HG03342 (cell line): ENCODE measurements around the gene KCNIP4.

Experiments
- ATAC-seq: cut with Tn5 transposase; IDR thresholded peaks from one replicate; pipeline ENCODE4 v1.9.1; 2021; ENCODE audit warnings: mild to moderate bottlenecking, moderate library complexity; ENCODE audit not compliant: unreplicated experiment

Gene KCNIP4

DNA sequence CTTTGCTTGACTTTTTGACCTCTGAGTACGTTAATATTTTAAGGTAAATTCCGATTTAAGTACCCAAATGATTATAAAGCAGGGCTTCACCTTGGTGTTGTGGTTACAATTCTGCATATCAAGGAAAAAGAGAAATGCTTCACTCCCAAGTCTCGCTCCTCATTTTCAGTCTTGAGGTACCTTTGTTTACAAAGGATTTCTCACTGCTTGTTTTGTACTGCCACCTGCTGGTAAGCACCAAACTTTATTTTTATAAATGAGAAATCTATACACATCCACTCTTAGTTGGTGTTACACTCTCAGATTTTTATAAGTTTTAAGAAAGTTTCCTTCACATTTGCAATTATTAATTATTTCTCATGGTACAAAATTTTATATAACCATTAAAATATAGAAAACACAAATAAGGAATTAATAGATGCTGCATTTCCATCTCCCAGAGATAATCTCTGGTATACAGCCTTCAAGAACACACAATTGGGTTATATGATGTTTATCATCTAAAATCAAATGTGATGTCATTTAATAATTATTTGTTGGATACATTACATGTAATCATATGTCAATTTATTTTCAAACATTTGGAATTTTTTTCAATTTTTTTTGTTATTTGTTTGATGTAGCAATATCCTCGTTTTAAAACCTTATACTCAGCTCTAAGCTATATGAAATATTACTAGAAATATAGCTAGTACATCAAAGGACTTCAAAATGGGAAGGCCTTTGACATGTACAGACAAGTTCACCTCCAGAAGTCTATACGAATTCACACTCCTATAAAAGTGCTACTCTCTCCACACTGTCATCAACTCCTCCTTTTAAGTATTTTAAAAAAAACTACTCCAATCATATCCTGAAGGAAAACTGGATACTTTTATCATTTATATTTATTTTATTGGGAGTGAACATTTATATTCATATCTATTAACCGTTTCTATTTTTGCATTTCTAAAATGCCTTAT, 179.9 kb downstream of the KCNIP4 start:
- ATAC-seq: peak; percentile 58

DNA sequence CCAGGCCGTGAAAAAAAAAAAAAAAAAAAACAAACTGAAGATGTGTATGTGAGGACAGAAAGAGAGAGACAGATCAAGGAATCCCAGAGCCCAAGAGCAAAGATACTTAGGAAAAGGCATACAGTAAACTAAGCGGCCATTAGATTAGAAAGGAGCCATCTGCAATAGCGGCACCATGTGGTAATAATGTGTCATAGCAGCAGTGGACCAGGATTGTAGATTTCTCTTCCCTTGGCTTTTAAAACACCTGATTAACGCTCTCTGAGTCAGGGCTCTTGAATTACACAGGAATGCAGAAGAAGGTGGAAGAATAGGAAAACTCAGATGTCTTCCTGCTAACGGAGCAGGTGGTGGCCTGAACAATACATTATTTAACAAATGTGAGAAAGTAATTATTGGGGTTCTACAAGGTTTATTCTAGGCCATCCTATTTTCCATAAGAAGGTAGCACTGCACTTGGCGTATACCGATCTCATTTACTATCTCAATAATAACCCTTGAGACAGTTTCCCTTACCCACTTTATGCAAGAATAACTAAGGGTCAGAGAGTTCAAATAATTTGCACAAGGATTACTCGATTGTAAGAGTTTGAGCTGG, 182.7 kb downstream of the KCNIP4 start:
- peak; percentile 83 for ATAC-seq

DNA sequence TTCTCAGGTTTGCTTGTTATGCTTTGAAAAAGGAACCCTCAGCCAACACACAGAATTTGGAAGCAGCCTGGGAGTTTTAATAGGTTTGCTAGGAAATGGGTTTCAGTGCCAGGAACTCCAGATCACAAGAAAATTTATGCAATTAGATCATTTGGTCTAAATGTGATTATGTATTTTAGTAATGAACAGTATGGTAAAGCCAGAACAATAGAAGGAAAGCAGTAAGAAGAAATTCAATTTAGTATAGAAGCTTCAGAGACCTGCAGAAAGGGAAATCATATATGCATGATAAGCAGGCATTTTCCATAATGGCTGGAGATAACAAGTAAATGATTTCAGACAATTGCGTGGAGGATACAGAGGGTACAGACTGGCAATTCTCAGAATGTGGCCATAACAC, 184.7 kb downstream of the KCNIP4 start:
- no peak for ATAC-seq

DNA sequence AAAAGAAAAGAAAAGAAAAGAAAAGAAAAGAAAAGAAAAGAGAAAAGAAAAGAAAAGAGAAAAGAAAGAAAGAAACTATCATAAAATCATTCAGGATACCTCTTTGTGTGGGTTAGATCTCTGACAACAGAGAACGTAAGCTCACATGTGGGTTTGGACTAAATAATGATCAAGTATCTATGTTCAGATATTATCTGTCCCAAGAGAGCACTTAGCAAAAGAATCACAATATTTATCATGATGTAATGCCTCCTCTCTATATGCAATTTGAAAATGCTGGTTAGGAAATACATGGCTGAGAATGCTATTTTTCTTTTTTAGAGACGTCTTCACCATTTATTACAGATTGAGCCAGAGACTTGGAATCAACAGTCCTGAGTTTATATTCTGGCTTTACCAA, 191.3 kb downstream of the KCNIP4 start:
- no peak for ATAC-seq

DNA sequence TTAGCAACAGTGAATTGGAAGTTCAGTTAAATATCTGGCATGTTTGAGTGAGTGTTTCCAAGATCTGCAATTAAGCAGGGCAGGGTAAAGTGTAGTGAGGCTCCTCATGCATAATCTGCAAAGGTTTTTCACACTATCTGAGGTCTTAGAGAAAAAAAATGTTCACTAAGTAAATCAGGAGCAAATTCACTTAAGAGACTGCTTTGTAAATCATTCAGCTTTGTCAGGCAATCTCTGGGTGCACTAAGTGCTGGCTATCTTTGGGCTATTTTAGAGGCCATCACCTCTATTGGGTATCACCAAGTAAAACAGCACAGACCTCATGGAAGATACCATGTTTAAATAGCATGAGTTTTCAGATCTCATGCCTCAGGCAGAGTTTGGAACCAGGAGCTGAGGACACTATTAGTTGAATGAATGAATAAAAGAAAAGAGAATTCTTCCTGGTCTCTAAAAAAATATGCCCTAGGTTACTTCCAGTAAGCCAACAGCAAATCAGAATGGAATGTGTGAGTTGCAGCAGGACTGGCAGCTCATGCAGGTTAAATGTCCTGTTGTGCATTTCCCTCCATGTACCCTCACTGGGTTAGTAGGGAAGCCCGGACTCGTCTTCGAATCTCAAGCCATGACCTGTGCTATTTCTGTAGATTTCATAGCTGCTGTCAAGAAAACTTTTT, 195.3 kb downstream of the KCNIP4 start:
- no peak for ATAC-seq

DNA sequence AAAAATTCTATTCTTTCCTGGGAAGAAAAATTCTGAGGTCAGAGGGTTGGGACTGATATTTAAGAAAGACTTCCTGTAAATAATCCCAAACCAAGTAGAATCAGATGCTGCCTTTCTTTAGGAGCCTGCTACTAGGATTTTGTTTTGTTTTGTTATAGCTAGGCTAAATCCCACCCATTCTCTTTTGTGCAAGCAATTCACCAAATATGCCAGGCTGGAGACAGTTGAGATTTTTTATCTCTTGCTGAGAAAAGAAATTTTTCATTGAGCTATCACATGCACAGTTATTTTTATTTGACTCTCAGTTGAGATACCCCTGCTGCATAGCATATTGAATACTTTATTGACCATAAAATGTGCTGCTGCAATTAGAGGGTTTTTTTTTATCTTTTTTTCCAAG, 196.0 kb downstream of the KCNIP4 start:
- ATAC-seq: no peak

DNA sequence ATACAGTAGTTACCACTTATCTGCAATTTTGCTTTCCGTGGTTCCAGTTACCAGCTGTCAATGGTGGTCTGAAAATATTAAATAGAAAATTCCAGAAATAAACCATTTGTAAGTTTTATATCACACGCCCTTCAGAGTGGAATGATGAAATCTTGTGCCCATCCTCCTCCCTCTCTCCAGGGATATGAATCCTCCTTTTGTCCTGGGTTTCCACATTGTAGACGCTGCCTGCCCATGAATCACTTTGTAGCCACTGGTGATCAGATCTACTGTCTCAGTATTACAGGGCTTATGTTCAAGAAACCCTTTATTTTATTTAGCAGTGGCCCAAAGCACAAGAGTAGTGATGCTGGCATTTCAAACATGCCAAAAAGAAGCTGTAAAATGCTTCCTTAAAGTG, 198.6 kb downstream of the KCNIP4 start:
- no peak for ATAC-seq

DNA sequence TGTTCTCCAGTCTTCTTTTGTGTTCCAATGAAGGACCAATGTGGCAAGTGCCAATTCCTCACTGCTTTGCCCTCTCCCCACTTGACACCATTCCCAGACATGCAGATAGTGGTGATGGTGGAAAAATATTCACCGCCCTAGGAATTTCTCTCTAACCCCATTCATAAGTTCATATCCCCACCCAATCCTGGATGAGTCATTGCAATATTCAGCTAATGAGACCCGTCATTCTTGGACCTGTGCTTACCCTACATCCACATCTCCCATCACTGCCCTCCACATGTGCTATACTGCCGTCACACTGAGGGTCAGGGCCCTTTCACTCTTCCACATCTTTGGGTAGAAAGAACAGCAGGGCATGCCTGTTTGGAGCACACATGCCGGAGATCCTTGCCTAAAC, 199.2 kb downstream of the KCNIP4 start:
- ATAC-seq: no peak

DNA sequence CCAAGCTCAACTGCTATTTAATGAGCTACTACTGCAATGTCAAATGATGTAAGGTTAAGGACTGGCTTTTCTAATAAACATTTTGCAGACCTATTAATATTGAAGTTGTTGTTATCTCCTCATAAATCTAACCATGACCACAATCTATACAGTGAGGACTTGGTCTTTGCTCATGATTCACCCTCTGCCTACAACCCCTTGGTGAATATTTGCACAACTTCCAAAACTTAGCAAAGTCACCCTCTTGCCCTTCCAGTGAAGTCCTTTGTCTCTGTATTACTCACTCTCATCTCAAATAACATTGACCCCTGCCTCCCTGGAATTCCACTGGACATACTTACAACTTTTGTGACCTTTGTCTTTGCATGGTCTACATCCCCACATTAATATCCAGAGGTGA, 204.5 kb downstream of the KCNIP4 start:
- no peak for ATAC-seq

DNA sequence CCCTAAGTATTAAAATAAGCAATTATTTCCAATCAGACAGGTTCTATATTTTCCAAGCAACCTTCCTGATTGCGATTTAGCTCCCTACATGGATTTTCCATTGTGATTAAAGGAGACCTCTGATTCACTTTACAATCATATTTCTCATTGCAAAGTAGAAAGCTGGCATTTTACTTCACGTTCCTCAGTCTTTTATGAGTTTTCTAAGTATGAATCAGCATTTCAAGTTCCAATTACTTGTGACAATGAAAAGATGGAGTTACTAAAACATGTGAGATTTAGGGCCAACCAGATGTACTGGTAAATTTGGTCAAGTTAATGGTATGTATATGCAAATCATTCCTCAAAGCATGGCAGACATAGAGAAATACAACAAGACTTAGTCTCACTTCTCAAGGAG, 206.2 kb downstream of the KCNIP4 start:
- no peak for ATAC-seq

DNA sequence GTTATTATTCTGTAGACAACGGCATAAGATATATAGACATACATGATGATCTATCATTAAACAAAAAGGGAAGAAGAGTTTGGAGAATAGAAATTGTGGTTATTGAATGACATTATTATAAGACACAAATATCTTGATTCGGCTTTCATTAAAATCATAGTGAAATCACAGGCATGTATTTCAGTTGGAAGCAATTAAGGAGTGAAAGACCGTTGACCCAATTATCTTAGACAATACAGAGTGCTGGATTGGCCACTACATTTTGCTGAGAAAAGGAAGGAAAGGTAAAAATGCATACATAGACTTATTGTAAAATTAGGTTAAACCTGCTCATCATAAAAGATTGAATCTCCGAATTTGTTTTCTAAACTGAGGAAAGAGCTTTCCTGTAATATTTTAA, 209.8 kb downstream of the KCNIP4 start:
- ATAC-seq: no peak

DNA sequence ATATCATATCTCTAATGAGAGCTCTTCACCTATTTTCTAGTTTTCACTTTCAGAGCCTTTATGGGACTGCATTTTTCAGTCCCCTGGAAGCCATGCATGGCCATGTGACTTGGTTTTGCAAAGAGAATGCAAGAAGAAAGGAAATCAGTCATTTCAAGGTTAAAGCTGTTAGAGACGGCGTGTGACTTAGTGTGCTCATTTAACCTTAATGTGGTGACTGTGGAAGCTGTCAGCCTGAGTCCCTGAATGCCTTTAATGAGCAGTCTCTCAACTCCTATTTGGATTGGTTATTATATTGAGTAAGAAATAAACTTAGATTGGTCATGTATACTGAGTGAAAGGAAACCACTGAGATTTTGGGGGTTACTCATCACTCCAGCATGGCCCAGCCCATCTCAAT, 212.7 kb downstream of the KCNIP4 start:
- ATAC-seq: no peak

DNA sequence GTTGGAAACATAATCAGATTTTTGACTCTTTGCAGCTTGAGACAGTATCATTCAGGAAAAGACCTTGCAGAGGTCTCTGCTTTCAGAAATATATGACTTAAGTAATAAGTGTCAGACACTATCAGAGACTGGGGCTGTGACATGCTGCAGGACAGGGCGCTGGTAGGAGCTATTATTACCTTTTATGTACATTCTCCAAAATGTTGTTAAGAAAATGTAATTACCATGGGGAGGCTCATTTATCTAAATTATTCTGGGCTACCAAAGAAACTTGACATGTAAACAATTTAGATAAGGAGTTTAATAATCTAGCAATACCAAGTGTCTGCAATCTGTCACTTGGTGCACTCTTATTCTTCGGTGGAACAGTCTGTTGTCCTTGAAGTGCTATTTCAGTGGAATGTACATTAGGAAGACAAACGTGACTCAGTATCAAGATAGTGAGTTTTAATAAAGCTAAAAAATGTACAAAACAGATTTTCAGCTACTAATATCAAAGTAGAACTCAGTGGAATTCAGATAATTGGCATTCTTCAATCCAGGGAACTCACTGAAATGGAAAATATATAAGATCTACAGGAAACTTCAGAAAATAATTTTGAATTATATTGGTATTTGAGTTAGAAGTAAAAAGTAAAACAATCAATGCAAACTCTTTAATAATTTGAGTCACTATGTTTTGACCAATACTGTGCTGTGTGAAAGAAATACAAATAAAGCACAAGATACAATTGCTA, 214.5 kb downstream of the KCNIP4 start:
- no peak for ATAC-seq

DNA sequence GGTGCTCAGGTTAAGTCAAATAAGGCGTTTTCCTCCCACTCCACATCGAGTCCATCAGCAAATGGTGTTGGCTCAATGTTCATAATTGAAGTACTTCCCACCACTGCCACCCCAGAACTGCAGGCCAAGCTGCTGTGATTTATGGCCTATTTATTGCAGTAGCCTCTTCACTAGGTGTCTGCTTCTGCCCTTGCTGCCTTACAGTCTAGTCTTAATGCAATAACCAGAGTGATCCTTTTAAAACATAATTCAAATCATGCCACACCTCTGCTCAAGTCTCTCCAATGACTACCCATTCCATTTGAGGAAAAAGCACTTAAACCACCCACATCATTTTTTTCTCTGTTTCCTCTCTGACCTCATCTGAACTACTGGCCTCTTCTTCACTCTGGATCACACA, 220.3 kb downstream of the KCNIP4 start:
- no peak for ATAC-seq

DNA sequence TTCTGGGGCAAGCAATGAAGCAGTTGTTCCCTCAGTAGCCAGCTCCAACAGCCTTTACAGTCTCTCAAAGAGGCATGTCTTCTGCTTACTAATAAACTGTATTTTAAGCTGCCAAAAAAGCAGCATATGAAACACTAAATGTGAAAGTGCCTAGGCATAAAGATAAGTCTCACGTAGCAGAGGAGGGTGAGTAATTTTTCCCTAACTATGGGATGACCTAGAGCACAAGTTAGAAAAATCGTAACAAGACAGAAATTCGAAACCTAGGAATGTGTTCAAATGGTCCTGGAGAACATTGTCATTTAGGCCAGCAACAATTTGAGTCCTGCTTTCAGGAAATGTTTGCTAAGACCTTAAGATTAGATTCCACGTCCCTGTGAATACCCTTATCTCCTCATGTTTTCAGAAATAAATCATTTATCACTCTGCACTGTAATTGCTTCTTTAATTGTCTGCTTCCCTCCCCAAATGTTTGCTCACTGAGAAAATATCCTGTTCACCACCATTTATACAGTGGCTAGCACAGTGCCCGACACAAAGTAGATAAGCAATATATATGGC, 222.2 kb downstream of the KCNIP4 start:
- no peak for ATAC-seq

DNA sequence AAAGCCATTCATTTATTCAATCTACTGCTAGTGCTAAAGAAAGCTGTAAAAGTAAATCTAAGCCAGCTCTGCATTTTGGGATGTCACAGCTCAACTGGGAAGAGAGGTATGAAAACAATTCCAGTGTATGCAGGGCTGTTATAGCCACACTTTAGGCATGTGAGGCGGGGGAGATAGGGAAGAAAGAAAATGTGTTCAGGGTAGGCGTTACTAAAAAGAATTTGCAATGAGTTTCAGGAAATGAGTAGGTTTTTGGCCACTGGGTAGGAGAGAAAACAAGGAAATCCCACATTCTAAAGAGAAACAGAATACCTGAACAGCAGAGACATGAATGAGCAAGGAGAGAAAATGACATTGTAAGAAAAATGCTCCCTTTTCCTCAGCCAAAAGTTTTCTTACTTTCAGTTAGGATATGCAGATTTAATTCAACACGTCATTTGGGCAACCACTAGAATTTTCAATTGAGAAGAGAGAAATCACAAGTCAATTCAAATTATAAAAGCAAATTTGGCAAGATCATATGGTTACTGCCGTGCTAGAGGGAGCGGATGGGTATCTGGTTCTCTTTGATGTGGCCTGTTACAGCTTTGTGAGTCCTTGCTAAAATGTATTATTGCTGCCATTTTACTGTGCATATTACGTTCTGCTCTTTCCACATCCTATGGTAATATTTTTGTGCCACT, 226.3 kb downstream of the KCNIP4 start:
- no peak for ATAC-seq

DNA sequence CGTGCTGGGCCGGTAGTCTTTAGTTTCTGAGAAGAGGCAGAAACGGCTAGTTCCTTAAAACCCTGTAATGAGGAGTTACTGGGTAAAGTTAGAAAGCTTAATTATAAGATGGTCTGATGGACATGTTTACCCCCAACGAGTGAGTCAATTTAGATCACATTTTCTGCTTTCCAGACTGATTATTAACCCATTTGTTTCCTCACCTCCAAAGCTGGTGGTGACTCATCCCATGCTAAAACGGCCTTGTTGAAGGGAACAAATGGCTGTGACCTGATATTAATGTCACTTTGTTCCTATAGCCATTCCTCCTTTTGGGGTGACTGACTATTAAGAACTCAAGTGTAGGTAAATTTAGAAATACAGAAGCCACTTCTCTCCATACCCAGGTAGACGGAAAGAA, 232.0 kb downstream of the KCNIP4 start:
- ATAC-seq: no peak

DNA sequence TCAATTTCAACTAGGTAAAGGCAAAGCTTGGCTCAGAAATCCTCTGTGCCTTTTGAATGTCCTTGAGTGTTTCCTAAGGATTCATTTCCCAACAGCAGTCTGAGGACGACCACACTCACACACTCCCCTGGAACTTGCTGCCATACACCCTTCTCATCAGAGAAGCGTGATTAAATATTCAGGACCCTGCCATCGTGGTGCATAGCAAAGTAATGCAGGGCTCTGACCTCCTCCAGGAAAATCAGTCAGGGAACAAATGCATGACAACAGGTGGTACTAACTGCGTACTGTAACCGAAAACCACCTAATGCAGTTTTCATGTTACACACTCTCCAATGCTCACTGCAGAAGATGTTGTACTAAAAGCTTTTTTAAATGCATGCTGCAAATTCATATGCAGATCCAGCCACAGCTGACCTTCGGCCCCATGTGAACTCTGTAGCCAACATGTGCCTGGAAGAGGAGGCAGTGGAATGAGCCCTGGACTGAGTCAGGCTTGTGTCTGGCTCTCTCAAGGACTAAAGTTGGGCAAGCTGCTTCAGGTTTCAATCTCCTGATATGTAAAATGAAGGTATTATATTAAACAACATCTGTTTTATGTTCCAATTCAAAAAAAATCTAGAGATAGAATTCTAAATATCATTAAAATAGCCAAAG, 238.3 kb downstream of the KCNIP4 start:
- no peak for ATAC-seq

DNA sequence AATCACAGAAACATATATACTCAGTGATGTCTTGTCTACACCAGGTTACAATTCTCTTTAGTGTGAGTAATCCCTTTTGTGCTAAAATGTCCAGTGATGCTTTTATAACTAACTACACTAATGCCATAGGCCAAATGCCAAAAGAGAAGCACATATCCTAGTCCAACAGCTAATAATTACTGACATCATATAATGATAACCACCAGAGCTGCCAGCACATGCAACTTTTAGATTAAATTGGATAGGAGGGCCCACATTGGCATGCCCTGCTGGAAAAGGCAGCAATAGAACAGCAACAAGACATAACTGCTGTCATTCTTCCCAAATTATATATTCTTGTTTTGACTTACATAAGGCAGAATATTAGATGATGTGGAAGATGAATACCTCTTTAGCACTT, 238.8 kb downstream of the KCNIP4 start:
- no peak for ATAC-seq

DNA sequence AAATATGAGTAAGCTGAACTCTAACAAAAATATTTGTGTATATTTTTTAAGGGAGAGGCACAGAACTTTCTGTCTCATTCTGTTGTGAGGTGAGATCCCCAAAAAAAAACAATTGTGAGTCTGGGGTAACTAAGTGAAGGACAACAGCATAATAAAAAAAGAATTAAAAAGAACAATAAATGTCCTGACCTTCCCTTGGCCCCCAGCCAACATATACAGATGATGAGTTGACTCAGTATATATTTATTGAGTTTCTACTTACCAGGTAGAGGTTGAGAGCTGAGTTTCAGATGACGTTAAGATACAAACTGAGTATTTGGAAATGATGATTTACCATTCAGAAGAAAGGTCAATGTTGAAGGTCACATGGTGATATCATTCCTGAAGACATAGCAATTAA, 239.5 kb downstream of the KCNIP4 start:
- ATAC-seq: no peak
